ENCODE data around the gene IL17RA.

Gene IL17RA

GRCh38 chr22:17131686-17132085 lies 46.9 kb downstream of the IL17RA start:
- no peak for FAIRE-seq

DNA sequence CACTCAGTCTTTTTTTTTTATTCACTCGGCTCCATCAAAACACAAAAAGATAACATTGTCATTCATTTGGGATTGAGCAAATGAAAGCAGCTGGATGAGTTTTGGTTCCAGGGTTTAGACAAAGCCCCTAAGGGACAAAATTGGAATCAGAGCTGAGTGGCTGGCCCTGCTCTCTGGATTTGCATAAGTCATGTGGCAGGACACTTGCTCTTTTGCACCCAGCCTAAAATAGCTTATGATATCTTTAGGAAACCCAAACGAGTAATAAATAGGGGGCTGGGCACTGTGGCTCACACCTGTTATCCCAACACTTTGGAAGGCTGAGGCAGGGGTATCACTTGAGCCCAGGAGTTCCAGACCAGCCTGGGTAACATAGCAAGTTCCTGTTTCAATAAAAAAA lies 47.3 kb downstream of the IL17RA start:
- DNase-seq (ENCODE audit: insufficient read length, low spot score) (no peak), FAIRE-seq (no peak)
- TF ChIP-seq SPI1 (IDR thresholded peaks at IDR 0.05; ENCODE audit: low read depth, low read length) (no peak), POLR2AphosphoS5 (IDR thresholded peaks at IDR 0.05; ENCODE audit: low read depth, low read length) (no peak), PAX5 (IDR thresholded peaks at IDR 0.05; ENCODE audit: insufficient read depth, low read length, severe bottlenecking) (no peak), TAF1 (IDR thresholded peaks at IDR 0.05; ENCODE audit: low read depth, low read length) (no peak), POLR2A (IDR thresholded peaks at IDR 0.05; ENCODE audit: low read depth, low read length) (no peak), POU2F2 (IDR thresholded peaks at IDR 0.05; ENCODE audit: low read depth, low read length) (no peak)

More at GRCh38 chr22:17131686-17132085, 46.9 kb downstream of the IL17RA start:
- no peak for TF ChIP-seq SPI1 (IDR thresholded peaks at IDR 0.05; ENCODE audit: low read depth, low read length)
- TF ChIP-seq POU2F2 (IDR thresholded peaks at IDR 0.05; ENCODE audit: low read depth, low read length): no peak
- no peak for TF ChIP-seq POLR2A (IDR thresholded peaks at IDR 0.05; ENCODE audit: low read depth, low read length)
- TF ChIP-seq POLR2AphosphoS5 (IDR thresholded peaks at IDR 0.05; ENCODE audit: low read depth, low read length): no peak
- TF ChIP-seq TAF1 (IDR thresholded peaks at IDR 0.05; ENCODE audit: low read depth, low read length): no peak
- no peak for TF ChIP-seq PAX5 (IDR thresholded peaks at IDR 0.05; ENCODE audit: insufficient read depth, low read length, severe bottlenecking)
- no peak for DNase-seq (ENCODE audit: insufficient read length, low spot score)

DNA sequence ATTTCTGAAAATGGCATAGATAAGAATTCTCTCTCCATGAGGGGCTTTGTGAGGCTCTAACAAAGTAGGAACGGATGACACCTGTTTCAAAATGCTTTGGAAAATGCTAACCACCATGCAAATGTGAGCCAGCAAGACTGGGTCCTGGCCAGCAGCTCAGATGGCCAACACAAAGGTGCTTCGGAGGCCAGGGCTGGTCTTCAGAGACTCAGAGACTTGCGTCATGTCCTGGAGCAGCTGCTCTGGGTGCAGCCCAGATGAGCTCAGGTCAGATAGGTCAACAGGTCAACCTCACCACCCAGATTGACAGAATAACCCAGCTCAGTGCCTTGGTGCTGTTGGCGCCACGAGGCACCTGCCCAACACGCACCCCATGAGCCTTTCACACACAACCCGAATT lies 48.3 kb downstream of the IL17RA start:
- TF ChIP-seq TAF1 (IDR thresholded peaks at IDR 0.05; ENCODE audit: low read depth, low read length): no peak
- no peak for TF ChIP-seq POLR2AphosphoS5 (IDR thresholded peaks at IDR 0.05; ENCODE audit: low read depth, low read length)
- TF ChIP-seq PAX5 (IDR thresholded peaks at IDR 0.05; ENCODE audit: insufficient read depth, low read length, severe bottlenecking): no peak
- TF ChIP-seq POU2F2 (IDR thresholded peaks at IDR 0.05; ENCODE audit: low read depth, low read length): no peak
- no peak for TF ChIP-seq POLR2A (IDR thresholded peaks at IDR 0.05; ENCODE audit: low read depth, low read length)
- TF ChIP-seq SPI1 (IDR thresholded peaks at IDR 0.05; ENCODE audit: low read depth, low read length): no peak
- no peak for FAIRE-seq
- no peak for DNase-seq (ENCODE audit: insufficient read length, low spot score)

DNA sequence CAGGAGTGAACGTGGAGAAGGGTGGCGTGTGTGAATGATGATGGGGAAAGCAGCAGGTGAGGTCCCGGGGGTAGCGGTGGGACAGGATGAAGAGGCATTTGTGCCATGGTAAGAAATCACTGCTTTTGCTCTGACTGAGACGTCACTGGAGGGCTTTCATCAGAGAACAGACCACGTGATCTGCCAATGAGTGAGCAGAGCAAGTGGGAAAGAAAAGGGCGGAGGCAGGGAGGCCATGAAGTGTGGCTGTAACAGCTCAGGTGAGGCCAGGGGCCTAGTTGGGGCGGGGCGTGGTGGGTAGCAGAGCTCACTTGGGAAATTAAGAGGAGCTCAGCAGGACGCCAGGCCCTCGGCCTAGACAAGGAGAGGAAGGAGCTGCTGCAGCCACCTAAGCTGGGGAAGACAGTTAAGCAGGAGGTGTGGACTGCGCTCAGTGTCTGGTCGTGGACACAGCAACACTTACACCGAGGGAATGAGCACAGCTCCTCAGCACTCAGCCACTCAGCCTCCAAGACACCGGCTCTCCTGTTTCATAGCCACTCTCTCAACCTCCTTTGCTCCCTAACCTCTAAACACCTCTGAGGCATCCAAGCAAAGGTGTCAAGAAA lies 50.5 kb downstream of the IL17RA start:
- no peak for DNase-seq (ENCODE audit: insufficient read length, low spot score)
- no peak for TF ChIP-seq PAX5 (IDR thresholded peaks at IDR 0.05; ENCODE audit: insufficient read depth, low read length, severe bottlenecking)
- no peak for TF ChIP-seq POU2F2 (IDR thresholded peaks at IDR 0.05; ENCODE audit: low read depth, low read length)
- TF ChIP-seq POLR2AphosphoS5 (IDR thresholded peaks at IDR 0.05; ENCODE audit: low read depth, low read length): no peak
- TF ChIP-seq TAF1 (IDR thresholded peaks at IDR 0.05; ENCODE audit: low read depth, low read length): no peak
- no peak for TF ChIP-seq SPI1 (IDR thresholded peaks at IDR 0.05; ENCODE audit: low read depth, low read length)
- no peak for TF ChIP-seq POLR2A (IDR thresholded peaks at IDR 0.05; ENCODE audit: low read depth, low read length)
- no peak for FAIRE-seq

- FAIRE-seq (no peak), DNase-seq (ENCODE audit: insufficient read length, low spot score) (no peak)
- TF ChIP-seq TAF1 (IDR thresholded peaks at IDR 0.05; ENCODE audit: low read depth, low read length): no peak
- no peak for TF ChIP-seq POU2F2 (IDR thresholded peaks at IDR 0.05; ENCODE audit: low read depth, low read length)
- no peak for TF ChIP-seq POLR2A (IDR thresholded peaks at IDR 0.05; ENCODE audit: low read depth, low read length)
- TF ChIP-seq POLR2AphosphoS5 (IDR thresholded peaks at IDR 0.05; ENCODE audit: low read depth, low read length): no peak
- TF ChIP-seq SPI1 (IDR thresholded peaks at IDR 0.05; ENCODE audit: low read depth, low read length): no peak
- TF ChIP-seq PAX5 (IDR thresholded peaks at IDR 0.05; ENCODE audit: insufficient read depth, low read length, severe bottlenecking): no peak
These were observed 52.4 kb downstream of the IL17RA start for GRCh38 chr22:17137170-17137569.

- DNase-seq (ENCODE audit: insufficient read length, low spot score) (no peak), FAIRE-seq (no peak)
- TF ChIP-seq POLR2A (IDR thresholded peaks at IDR 0.05; ENCODE audit: low read depth, low read length) (no peak), SPI1 (IDR thresholded peaks at IDR 0.05; ENCODE audit: low read depth, low read length) (no peak), PAX5 (IDR thresholded peaks at IDR 0.05; ENCODE audit: insufficient read depth, low read length, severe bottlenecking) (no peak)
These were observed 53.1 kb downstream of the IL17RA start for GRCh38 chr22:17137861-17138425.

DNA sequence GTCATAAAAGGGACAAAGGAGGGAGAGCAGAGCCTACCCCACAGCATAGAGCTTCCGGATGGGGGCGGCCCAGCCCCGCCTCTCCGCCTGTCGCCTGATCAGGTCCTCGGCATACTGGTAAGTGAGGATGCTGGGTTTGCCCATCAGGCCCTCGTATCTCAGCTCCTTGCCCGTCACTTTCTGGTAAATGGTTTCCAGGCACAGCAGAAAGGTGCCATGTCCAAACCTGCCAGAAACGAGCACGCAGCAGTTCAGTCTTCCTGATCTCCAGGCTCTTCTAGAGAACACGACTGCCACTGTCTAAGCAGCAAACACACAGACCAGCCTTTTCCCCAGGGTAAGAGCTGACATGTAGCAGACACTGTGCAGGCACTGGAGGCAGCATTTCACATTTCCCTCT lies 53.7 kb downstream of the IL17RA start:
- FAIRE-seq: no peak
- TF ChIP-seq POLR2AphosphoS5 (IDR thresholded peaks at IDR 0.05; ENCODE audit: low read depth, low read length) (no peak), PAX5 (IDR thresholded peaks at IDR 0.05; ENCODE audit: insufficient read depth, low read length, severe bottlenecking) (no peak), POLR2A (IDR thresholded peaks at IDR 0.05; ENCODE audit: low read depth, low read length) (no peak), POU2F2 (IDR thresholded peaks at IDR 0.05; ENCODE audit: low read depth, low read length) (no peak), SPI1 (IDR thresholded peaks at IDR 0.05; ENCODE audit: low read depth, low read length) (no peak), TAF1 (IDR thresholded peaks at IDR 0.05; ENCODE audit: low read depth, low read length) (no peak)
- no peak for DNase-seq (ENCODE audit: insufficient read length, low spot score)

- DNase-seq (ENCODE audit: insufficient read length, low spot score) (no peak), FAIRE-seq (no peak)
- TF ChIP-seq POLR2AphosphoS5 (IDR thresholded peaks at IDR 0.05; ENCODE audit: low read depth, low read length): no peak
- no peak for TF ChIP-seq TAF1 (IDR thresholded peaks at IDR 0.05; ENCODE audit: low read depth, low read length)
- TF ChIP-seq PAX5 (IDR thresholded peaks at IDR 0.05; ENCODE audit: insufficient read depth, low read length, severe bottlenecking): no peak
- no peak for TF ChIP-seq POLR2A (IDR thresholded peaks at IDR 0.05; ENCODE audit: low read depth, low read length)
- no peak for TF ChIP-seq POU2F2 (IDR thresholded peaks at IDR 0.05; ENCODE audit: low read depth, low read length)
- TF ChIP-seq SPI1 (IDR thresholded peaks at IDR 0.05; ENCODE audit: low read depth, low read length): no peak
These were observed 55.2 kb downstream of the IL17RA start for GRCh38 chr22:17140022-17140421.

- TF ChIP-seq POU2F2 (IDR thresholded peaks at IDR 0.05; ENCODE audit: low read depth, low read length): no peak
- TF ChIP-seq SPI1 (IDR thresholded peaks at IDR 0.05; ENCODE audit: low read depth, low read length): no peak
- no peak for TF ChIP-seq PAX5 (IDR thresholded peaks at IDR 0.05; ENCODE audit: insufficient read depth, low read length, severe bottlenecking)
- no peak for TF ChIP-seq TAF1 (IDR thresholded peaks at IDR 0.05; ENCODE audit: low read depth, low read length)
- TF ChIP-seq POLR2AphosphoS5 (IDR thresholded peaks at IDR 0.05; ENCODE audit: low read depth, low read length): no peak
- no peak for TF ChIP-seq POLR2A (IDR thresholded peaks at IDR 0.05; ENCODE audit: low read depth, low read length)
- DNase-seq (ENCODE audit: insufficient read length, low spot score) (no peak), FAIRE-seq (no peak)
These were observed 56.3 kb downstream of the IL17RA start for GRCh38 chr22:17140826-17141766.

Data from GM12891 (cell line).